IMR-90 (cell line): ENCODE data around the gene THAP6. TPM values are rescaled to one million over a fixed set of nuclear protein-coding genes. Genes with fewer than 3 reads are reported as not detected.

Experiments
- ATAC-seq: fragments of 200-7000 bp; cut with Tn5 transposase; 2 replicates; pipeline ENCODE4 v1.9.1; 2020; ENCODE audit warnings: low read depth, mild to moderate bottlenecking, moderate library complexity
- BruUV-seq: library from RNA; stranded (reverse); fragments of 400-500 nt; replicated peaks from 2 replicates; lab custom pipeline; 2021; lab: Mats Ljungman, UMichigan
- CTCF ChIA-PET: fragments of 300-600 bp; formaldehyde crosslinking; extraction: SDS; loops from one replicate; lab custom pipeline; 2021; ENCODE audit warnings: antibody characterized with exemption; lab: Yijun Ruan, JAX
- POLR2A ChIA-PET: fragments of 300-600 bp; sonication (Branson Sonifier 250); formaldehyde crosslinking; loops from one replicate; lab custom pipeline; 2022; ENCODE audit warnings: antibody characterized with exemption; ENCODE audit not compliant: unreplicated experiment; lab: Charles Lee
- DNase-seq: peaks from one replicate; pipeline ENCODE4 v3.0.0; 2013
- H2AFZ ChIP-seq: replicated peaks from 2 replicates; pipeline ENCODE3; 2013; ENCODE audit warnings: low read length, mild to moderate bottlenecking; ENCODE audit not compliant: poor library complexity
- H2AK5ac ChIP-seq: 2 replicates; pipeline ENCODE4 v1.6.1; 2013; ENCODE audit warnings: low read depth, low read length, inconsistent platforms
- H2AK9ac ChIP-seq: replicated peaks from 2 replicates; pipeline ENCODE3; 2013; ENCODE audit warnings: mild to moderate bottlenecking, low read depth, low read length, moderate library complexity; ENCODE audit not compliant: poor library complexity
- H2BK120ac ChIP-seq: 2 replicates; pipeline ENCODE4 v1.6.1; 2013; ENCODE audit warnings: low read depth, low read length, inconsistent platforms
- H2BK15ac ChIP-seq: 3 replicates; pipeline ENCODE4 v1.6.1; 2013; ENCODE audit warnings: low read depth, low read length, inconsistent platforms
- H2BK20ac ChIP-seq: 2 replicates; pipeline ENCODE4 v1.6.1; 2013; ENCODE audit warnings: low read depth, mild to moderate bottlenecking, inconsistent platforms, low read length, moderate library complexity
- H2BK5ac ChIP-seq: 2 replicates; pipeline ENCODE4 v1.6.1; 2013; ENCODE audit warnings: mild to moderate bottlenecking, low read depth, low read length, inconsistent platforms; ENCODE audit not compliant: poor library complexity, severe bottlenecking
- H3K14ac ChIP-seq: replicated peaks from 2 replicates; pipeline ENCODE4 v1.6.1; 2013; ENCODE audit warnings: low read depth, low read length, inconsistent platforms
- H3K18ac ChIP-seq: 2 replicates; pipeline ENCODE4 v1.6.1; 2013; ENCODE audit warnings: low read depth, low read length, control low read depth
- H3K23ac ChIP-seq: 2 replicates; pipeline ENCODE4 v1.6.1; 2013; ENCODE audit warnings: low read depth, low read length, inconsistent platforms
- H3K27ac ChIP-seq: 2 replicates; pipeline ENCODE4 v1.5.1; 2013; ENCODE audit warnings: mild to moderate bottlenecking, control low read depth, low read length; ENCODE audit not compliant: insufficient read depth
- H3K27me3 ChIP-seq: 2 replicates; pipeline ENCODE4 v1.6.1; 2013; ENCODE audit warnings: low read length; ENCODE audit not compliant: control insufficient read depth, insufficient read depth
- H3K36me3 ChIP-seq: 2 replicates; pipeline ENCODE4 v1.6.1; 2013; ENCODE audit warnings: low read length, mixed read lengths; ENCODE audit not compliant: control insufficient read depth, insufficient read depth
- H3K4ac ChIP-seq: 2 replicates; pipeline ENCODE4 v1.6.1; 2013; ENCODE audit warnings: low read depth, low read length, inconsistent platforms
- H3K4me1 ChIP-seq: 2 replicates; pipeline ENCODE4 v1.6.1; 2013; ENCODE audit warnings: low read length, mixed read lengths; ENCODE audit not compliant: control insufficient read depth, insufficient read depth
- H3K4me2 ChIP-seq: 2 replicates; pipeline ENCODE4 v1.6.1; 2013; ENCODE audit warnings: low read depth, mild to moderate bottlenecking, control low read depth, low read length, moderate library complexity
- H3K4me3 ChIP-seq: 2 replicates; pipeline ENCODE4 v1.5.1; 2013; ENCODE audit warnings: low read depth, mild to moderate bottlenecking, control low read depth, low read length, moderate library complexity; ENCODE audit not compliant: insufficient read depth
- H3K56ac ChIP-seq: 2 replicates; pipeline ENCODE4 v1.6.1; 2013; ENCODE audit warnings: low read length, inconsistent platforms; ENCODE audit not compliant: insufficient read depth; ENCODE audit errors: extremely low read depth
- H3K79me1 ChIP-seq, 2 experiments: 2 replicates each; pipeline ENCODE4 v1.6.1; 2013; ENCODE audit warnings: low read length in 2 of 2, inconsistent platforms in 1 of 2, low read depth in 1 of 2
- H3K9ac ChIP-seq: 2 replicates; pipeline ENCODE4 v1.6.1; 2013; ENCODE audit warnings: low read depth, low read length, control low read depth
- H3K9me1 ChIP-seq: 2 replicates; pipeline ENCODE4 v1.6.1; 2013; ENCODE audit warnings: low read length, inconsistent platforms; ENCODE audit not compliant: insufficient read depth
- H3K9me3 ChIP-seq: 2 replicates; pipeline ENCODE4 v1.6.1; 2013; ENCODE audit warnings: low read length; ENCODE audit not compliant: control insufficient read depth, insufficient read depth
- H4K20me1 ChIP-seq: 2 replicates; pipeline ENCODE4 v1.6.1; 2013; ENCODE audit warnings: low read length, inconsistent platforms; ENCODE audit not compliant: insufficient read depth
- H4K5ac ChIP-seq: 2 replicates; pipeline ENCODE4 v1.6.1; 2013; ENCODE audit warnings: mild to moderate bottlenecking, low read depth, low read length, control low read depth
- H4K8ac ChIP-seq, 2 experiments: 2 replicates each; pipeline ENCODE4 v1.6.1; 2013; ENCODE audit warnings: low read depth in 2 of 2, low read length in 2 of 2, control low read depth in 1 of 2, inconsistent platforms in 1 of 2
- H4K91ac ChIP-seq: 2 replicates; pipeline ENCODE4 v1.6.1; 2013; ENCODE audit warnings: low read depth, low read length, inconsistent platforms; ENCODE audit not compliant: insufficient read depth
- BHLHE40 ChIP-seq: fragments of 150-350 bp; IDR thresholded peaks from 2 replicates; pipeline ENCODE4 v1.6.1; 2016; ENCODE audit warnings: mild to moderate bottlenecking, low read depth, low read length
- CEBPB ChIP-seq: IDR thresholded peaks from 2 replicates; pipeline ENCODE4 v1.6.1; 2012; ENCODE audit warnings: low read depth, low read length, improper control_type of control experiment
- CHD1 ChIP-seq: IDR thresholded peaks from 2 replicates; pipeline ENCODE4 v1.6.1; 2012; ENCODE audit warnings: low read depth, low read length, improper control_type of control experiment
- CTCF ChIP-seq: conservative IDR thresholded peaks from 2 replicates; pipeline ENCODE4 v1.5.1; 2012; ENCODE audit warnings: mild to moderate bottlenecking, low read depth, low read length, improper control_type of control experiment
- ELK1 ChIP-seq: fragments of 150-350 bp; IDR thresholded peaks from 2 replicates; pipeline ENCODE4 v1.6.1; 2016; ENCODE audit warnings: low read depth, mild to moderate bottlenecking, low read length, moderate library complexity, borderline replicate concordance
- FOS ChIP-seq: fragments of 150-350 bp; IDR thresholded peaks from 2 replicates; pipeline ENCODE4 v1.6.1; 2016; ENCODE audit warnings: low read depth, low read length
- MAFK ChIP-seq: IDR thresholded peaks from 2 replicates; pipeline ENCODE4 v1.6.1; 2012; ENCODE audit warnings: low read depth, low read length, improper control_type of control experiment
- MAZ ChIP-seq: IDR thresholded peaks from 2 replicates; pipeline ENCODE4 v1.6.1; 2012; ENCODE audit warnings: low read depth, mild to moderate bottlenecking, low read length, improper control_type of control experiment, moderate library complexity, borderline replicate concordance
- MXI1 ChIP-seq: IDR thresholded peaks from 2 replicates; pipeline ENCODE4 v1.6.1; 2012; ENCODE audit warnings: low read depth, mild to moderate bottlenecking, low read length, moderate library complexity, borderline replicate concordance
- NFE2L2 ChIP-seq: fragments of 150-350 bp; IDR thresholded peaks from 2 replicates; pipeline ENCODE4 v1.6.1; 2016; ENCODE audit warnings: low read depth, mild to moderate bottlenecking, low read length
- POLR2A ChIP-seq: IDR thresholded peaks from 2 replicates; pipeline ENCODE4 v1.6.1; 2012; ENCODE audit warnings: mild to moderate bottlenecking, low read depth, low read length
- RAD21 ChIP-seq: IDR thresholded peaks from 2 replicates; pipeline ENCODE4 v1.6.1; 2012; ENCODE audit warnings: low read length, improper control_type of control experiment
- RCOR1 ChIP-seq: IDR thresholded peaks from 2 replicates; pipeline ENCODE4 v1.6.1; 2012; ENCODE audit warnings: mild to moderate bottlenecking, low read length, improper control_type of control experiment; ENCODE audit not compliant: insufficient replicate concordance
- RFX5 ChIP-seq: IDR thresholded peaks from 2 replicates; pipeline ENCODE4 v1.8.0; 2012; ENCODE audit warnings: low read depth, mild to moderate bottlenecking, low read length, moderate library complexity
- SMC3 ChIP-seq: fragments of 150-350 bp; IDR thresholded peaks from 2 replicates; pipeline ENCODE4 v1.6.1; 2016; ENCODE audit warnings: low read depth, mild to moderate bottlenecking, antibody characterized with exemption, low read length, moderate library complexity
- USF2 ChIP-seq: fragments of 150-350 bp; IDR thresholded peaks from 2 replicates; pipeline ENCODE4 v1.6.1; 2017; ENCODE audit warnings: mild to moderate bottlenecking, antibody characterized with exemption, low read length, low read depth
- WGBS, 2 experiments: methylation state at CpG; one replicate each; pipeline versions ENCODE4 v1.1.5 to v1.1.7; 2013; ENCODE audit warnings: missing lambda C conversion rate in 2 of 2; ENCODE audit not compliant: insufficient read length in 1 of 2; ENCODE audit errors: extremely low coverage in 2 of 2; 5-methylcytosine and 5-hydroxymethylcytosine counted together
- dilution Hi-C: fragments of 300-500 bp; cut with HindIII; formaldehyde crosslinking; loops from one replicate; pipeline ENCODE4 v1.14.3; 2018; ENCODE audit warnings: low sequenced_read_pairs; ENCODE audit not compliant: unreplicated experiment
- in situ Hi-C: fragments of 300-500 bp; cut with MboI; formaldehyde crosslinking; loops from 3 replicates; pipeline ENCODE4 v1.14.3; 2019; ENCODE audit warnings: low sequenced_read_pairs, inconsistent platforms, mixed read lengths
- intact Hi-C: fragments of 100-400 bp; cut with micrococcal nuclease; formaldehyde crosslinking; loops from 2 replicates; pipeline ENCODE4 v1.10.0; 2022
- polyA plus RNA-seq, 3 experiments: library from polyadenylated mRNA; depleted of rRNA; stranded (reverse); fragments of >200 nt; gene quantifications; 2 replicates each; pipeline ENCODE4 v1.2.3, GENCODE V29; 2012; ENCODE audit warnings: low replicate concordance in 1 of 3
- total RNA-seq: library from RNA; depleted of rRNA; stranded (reverse); fragments of >200 nt; gene quantifications from 2 replicates; pipeline ENCODE4 v1.2.3, GENCODE V29; 2012

Gene THAP6
- total and polyA plus RNA-seq, 2 of the 4 experiments (the other 2 are of a cell fraction) = 6.3 to 7.0 TPM

- H4K20me1 ChIP-seq = no peaks in the 10 kb centered on the region
- peaks cover 2% of the 10 kb centered on the region; the same call in 1 of the 2 replicates for H3K4me1 ChIP-seq
- H3K14ac ChIP-seq = no peak overlapping the region
- no peak overlapping the region for H2BK15ac ChIP-seq
- H3K4ac ChIP-seq = no peak overlapping the region
- ATAC-seq = no peak
- no peak overlapping the region for H3K23ac ChIP-seq
- H4K5ac ChIP-seq = no peak overlapping the region
- dilution Hi-C loops (no loop called here), in situ Hi-C loops (loop anchor here (25.0 kb wide), 1 partner anchor 1163 kb away; no protein-coding TSS in a partner anchor), intact Hi-C loops (loop anchor here (10.0 kb wide), 1 partner anchor 155 kb away; no protein-coding TSS in a partner anchor)
- H3K9ac ChIP-seq = no peak overlapping the region
- H3K9me3 ChIP-seq = peaks cover 4% of the 10 kb centered on the region; the same call in 1 of the 2 replicates
- no peak overlapping the region for H2BK5ac ChIP-seq
- no peak overlapping the region for H2AK9ac ChIP-seq
- no peak overlapping the region for H2BK120ac ChIP-seq
- no peak overlapping the region for H3K27ac ChIP-seq
- ChIA-PET CTCF (interaction anchor here (0.6 kb wide), 1 partner anchor 252 kb away, joined by 3 read pairs; no protein-coding TSS in a partner anchor), POLR2A (no interaction called here)
- H3K4me3 ChIP-seq = no peak overlapping the region
- no peak overlapping the region for H3K56ac ChIP-seq
- H2BK20ac ChIP-seq = no peak overlapping the region
- no peak overlapping the region for H3K18ac ChIP-seq
- no CpG with 5 or more reads among the region's 2 CpGs for WGBS, 2 experiments
- TF ChIP-seq ELK1 (no peak), MXI1 (no peak), CEBPB (no peak), BHLHE40 (no peak), MAFK (no peak), FOS (no peak), CHD1 (no peak), USF2 (no peak), RFX5 (no peak), RAD21 (no peak), MAZ (no peak), SMC3 (no peak), POLR2A (no peak), NFE2L2 (no peak), RCOR1 (no peak), CTCF (no peak)
- peaks cover 11 to 20% of the 10 kb centered on the region in 2 experiments; a peak in 3 of 4 replicates for H3K79me1 ChIP-seq
- H2AFZ ChIP-seq = no peak overlapping the region
- no peak for DNase-seq
- no peak overlapping the region for H4K8ac ChIP-seq
- BruUV-seq = no TSS peak
- H2AK5ac ChIP-seq = no peak overlapping the region
- H3K27me3 ChIP-seq = no peaks in the 10 kb centered on the region
- peaks cover 9% of the 10 kb centered on the region for H3K36me3 ChIP-seq
- H3K9me1 ChIP-seq = no peaks in the 10 kb centered on the region
- H3K4me2 ChIP-seq = no peak overlapping the region
- H4K91ac ChIP-seq = no peak overlapping the region
These were observed 14.4 kb upstream of the THAP6 start for GRCh38 chr4:75499900-75500299.
